Measurements from ENCODE around the gene KCNH1. TPM values are rescaled to one million over a fixed set of nuclear protein-coding genes. Genes with fewer than 3 reads are reported as not detected.

The KCNH1 gene
- total RNA-seq, 1 donor from 2014 or later, result 6.3 TPM

DNA sequence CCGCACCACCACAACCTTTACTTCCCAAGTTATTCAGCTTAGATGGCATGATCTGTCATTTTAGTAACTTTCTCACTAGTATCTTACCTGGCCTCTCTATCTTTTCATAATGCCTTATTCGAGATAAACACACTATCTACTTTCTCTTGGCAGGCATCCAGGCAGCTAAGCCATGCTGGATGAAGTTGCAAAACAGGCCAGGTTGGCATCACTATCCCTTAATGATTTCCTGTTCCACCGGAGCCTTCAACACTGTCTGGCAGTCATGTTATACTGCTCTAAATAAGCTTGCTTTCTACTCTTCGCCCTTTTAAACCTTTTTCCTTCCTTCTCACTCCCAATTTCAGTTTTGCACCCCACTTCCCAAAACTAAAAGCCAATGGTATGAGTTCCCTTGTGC is 12.0 kb upstream of the KCNH1 start:
- Mint-ChIP-seq H3K27me3 (ENCODE audit: low read depth) (peaks cover 3% of the 10 kb centered on the region), H3K9me3 (ENCODE audit: low read depth) (peaks cover 8% of the 10 kb centered on the region), H3K36me3 (ENCODE audit: low read depth) (peaks cover 9% of the 10 kb centered on the region), H3K4me1 (ENCODE audit: low read depth) (peaks cover 3% of the 10 kb centered on the region), H3K4me3 (ENCODE audit: unreplicated experiment) (no peak overlapping the region), H3K27ac (ENCODE audit: unreplicated experiment) (no peak overlapping the region)
- DNase-seq (ENCODE audit: low spot score), result no peak
- TF ChIP-seq, protein P1, sequence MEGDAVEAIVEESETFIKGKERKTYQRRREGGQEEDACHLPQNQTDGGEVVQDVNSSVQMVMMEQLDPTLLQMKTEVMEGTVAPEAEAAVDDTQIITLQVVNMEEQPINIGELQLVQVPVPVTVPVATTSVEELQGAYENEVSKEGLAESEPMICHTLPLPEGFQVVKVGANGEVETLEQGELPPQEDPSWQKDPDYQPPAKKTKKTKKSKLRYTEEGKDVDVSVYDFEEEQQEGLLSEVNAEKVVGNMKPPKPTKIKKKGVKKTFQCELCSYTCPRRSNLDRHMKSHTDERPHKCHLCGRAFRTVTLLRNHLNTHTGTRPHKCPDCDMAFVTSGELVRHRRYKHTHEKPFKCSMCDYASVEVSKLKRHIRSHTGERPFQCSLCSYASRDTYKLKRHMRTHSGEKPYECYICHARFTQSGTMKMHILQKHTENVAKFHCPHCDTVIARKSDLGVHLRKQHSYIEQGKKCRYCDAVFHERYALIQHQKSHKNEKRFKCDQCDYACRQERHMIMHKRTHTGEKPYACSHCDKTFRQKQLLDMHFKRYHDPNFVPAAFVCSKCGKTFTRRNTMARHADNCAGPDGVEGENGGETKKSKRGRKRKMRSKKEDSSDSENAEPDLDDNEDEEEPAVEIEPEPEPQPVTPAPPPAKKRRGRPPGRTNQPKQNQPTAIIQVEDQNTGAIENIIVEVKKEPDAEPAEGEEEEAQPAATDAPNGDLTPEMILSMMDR (IDR thresholded peaks at IDR 0.05), result no peak

DNA sequence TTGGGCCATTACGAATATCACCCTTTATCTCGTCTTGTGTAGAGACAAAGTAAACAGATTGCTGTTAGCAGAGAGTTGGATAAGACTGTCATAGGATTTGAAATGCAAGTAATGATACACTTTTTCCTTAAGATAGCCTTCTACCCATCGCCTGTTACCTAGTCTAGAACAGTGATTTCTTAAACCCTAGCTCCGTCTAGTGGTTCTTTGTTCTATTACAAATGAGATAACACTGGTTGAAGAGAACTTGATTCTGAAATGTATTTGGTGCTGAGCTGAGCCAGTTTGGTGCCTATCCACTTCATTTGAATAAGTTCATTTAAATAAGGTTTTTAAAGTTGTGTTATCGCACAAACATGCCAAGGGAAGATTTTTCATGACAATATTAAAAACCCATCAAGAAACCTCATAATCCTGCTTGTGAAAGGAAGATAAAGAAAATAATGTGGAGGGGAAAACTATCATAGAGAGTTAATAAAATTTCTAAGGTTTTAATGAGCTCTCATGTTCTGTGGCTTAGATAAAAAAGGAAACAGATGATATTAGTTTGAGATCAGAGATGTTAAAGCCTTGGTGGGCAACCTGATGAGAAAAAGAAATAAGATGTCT is 1.5 kb upstream of the KCNH1 start:
- Mint-ChIP-seq H3K27ac (ENCODE audit: unreplicated experiment) (no peak overlapping the region), H3K4me3 (ENCODE audit: unreplicated experiment) (no peak overlapping the region), H3K27me3 (ENCODE audit: low read depth) (no peaks in the 10 kb centered on the region), H3K36me3 (ENCODE audit: low read depth) (peaks cover 6% of the 10 kb centered on the region), H3K9me3 (ENCODE audit: low read depth) (peaks cover 6% of the 10 kb centered on the region), H3K4me1 (ENCODE audit: low read depth) (peaks cover 23% of the 10 kb centered on the region)
- TF ChIP-seq, protein P1 (IDR thresholded peaks at IDR 0.05), result peak; percentile 92
- DNase-seq (ENCODE audit: low spot score), result no peak

DNA sequence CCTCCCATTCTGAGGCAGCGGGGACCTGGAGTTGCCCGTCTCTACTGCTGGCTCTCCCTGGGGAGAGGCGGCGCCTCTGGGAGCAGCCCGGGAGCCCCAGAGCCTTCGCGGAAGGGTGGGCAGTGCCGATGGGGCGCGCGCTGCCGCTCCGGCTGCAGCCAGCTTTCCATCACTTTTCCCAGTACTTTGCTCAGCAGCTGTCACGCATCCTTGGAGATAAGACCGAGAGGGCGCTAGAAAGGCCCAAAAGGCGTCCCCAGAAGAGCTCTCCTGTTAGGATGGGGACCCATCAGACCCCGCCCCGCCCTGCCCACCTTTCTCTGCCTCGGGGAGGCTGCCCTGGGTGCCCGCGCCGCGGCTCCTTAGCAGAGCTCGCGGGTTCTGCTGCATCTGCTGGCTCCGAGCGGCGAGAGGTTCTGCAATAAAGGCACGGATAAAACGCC is 534 bp downstream of the KCNH1 start:
- Mint-ChIP-seq H3K4me3 (ENCODE audit: unreplicated experiment) (peak overlapping the region; percentile 85), H3K4me1 (ENCODE audit: low read depth) (peaks cover 23% of the 10 kb centered on the region), H3K27me3 (ENCODE audit: low read depth) (no peaks in the 10 kb centered on the region), H3K9me3 (ENCODE audit: low read depth) (no peaks in the 10 kb centered on the region), H3K36me3 (ENCODE audit: low read depth) (no peaks in the 10 kb centered on the region), H3K27ac (ENCODE audit: unreplicated experiment) (peak overlapping the region; percentile 79)
- TF ChIP-seq, protein P1 (IDR thresholded peaks at IDR 0.05), result no peak
- no peak for DNase-seq (ENCODE audit: low spot score)

DNA sequence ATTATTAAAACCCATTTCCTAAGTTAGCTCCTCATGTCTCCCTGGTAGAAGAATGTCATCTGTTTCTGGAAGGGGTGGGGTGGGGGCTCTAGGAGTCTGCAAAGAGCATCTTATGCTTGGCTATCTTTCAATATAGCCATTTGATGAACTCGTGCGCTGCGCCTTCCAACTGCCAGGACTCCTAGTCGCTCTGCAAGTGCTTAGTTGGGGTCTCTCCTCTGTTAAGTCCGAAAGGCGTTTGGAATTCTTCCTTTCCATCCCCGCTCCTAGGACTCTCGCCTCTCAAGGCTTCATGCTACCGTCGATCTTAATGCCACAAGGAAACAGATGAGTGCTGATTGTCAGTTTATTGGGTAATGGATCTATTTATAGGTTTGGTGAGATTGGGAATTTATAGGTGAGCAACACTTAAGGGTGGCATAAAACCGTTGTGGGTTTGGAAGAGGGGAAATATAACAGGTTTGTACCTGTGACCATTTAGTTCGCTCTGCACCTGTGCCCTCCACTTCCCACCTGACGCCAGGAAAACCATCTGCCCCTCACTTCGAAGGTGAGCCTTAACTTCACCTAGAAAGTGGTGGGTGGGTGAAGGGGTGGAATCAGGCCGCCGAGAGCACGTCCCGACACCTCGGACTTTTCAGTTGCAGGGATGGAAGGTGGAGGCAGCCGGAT is 1.1 kb downstream of the KCNH1 start:
- Mint-ChIP-seq H3K9me3 (ENCODE audit: low read depth) (no peaks in the 10 kb centered on the region), H3K4me3 (ENCODE audit: unreplicated experiment) (peak overlapping the region; percentile 85), H3K36me3 (ENCODE audit: low read depth) (no peaks in the 10 kb centered on the region), H3K4me1 (ENCODE audit: low read depth) (peaks cover 23% of the 10 kb centered on the region), H3K27me3 (ENCODE audit: low read depth) (no peaks in the 10 kb centered on the region), H3K27ac (ENCODE audit: unreplicated experiment) (no peak overlapping the region)
- TF ChIP-seq, protein P1 (IDR thresholded peaks at IDR 0.05), result no peak
- DNase-seq (ENCODE audit: low spot score), result no peak

DNA sequence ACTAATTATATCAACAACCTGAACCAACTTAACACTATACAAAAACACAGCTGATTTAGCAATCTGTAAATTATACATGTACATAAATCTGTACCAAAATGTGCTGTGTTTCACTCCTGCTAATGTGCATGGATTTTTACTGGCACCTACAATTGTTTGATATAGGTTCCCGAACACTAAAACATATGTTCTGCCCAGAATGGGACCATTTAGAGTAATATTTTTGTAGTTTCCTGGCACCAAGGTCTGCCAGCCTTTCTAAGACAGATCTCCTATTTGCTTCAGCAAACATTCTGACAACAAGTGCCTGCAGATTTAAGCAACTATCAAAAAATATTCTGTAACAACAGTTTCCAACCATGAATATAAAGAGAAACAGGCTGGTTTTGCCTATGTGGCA is 4.2 kb downstream of the KCNH1 start:
- Mint-ChIP-seq H3K36me3 (ENCODE audit: low read depth) (no peaks in the 10 kb centered on the region), H3K4me3 (ENCODE audit: unreplicated experiment) (no peak overlapping the region), H3K27me3 (ENCODE audit: low read depth) (no peaks in the 10 kb centered on the region), H3K9me3 (ENCODE audit: low read depth) (no peaks in the 10 kb centered on the region), H3K27ac (ENCODE audit: unreplicated experiment) (no peak overlapping the region), H3K4me1 (ENCODE audit: low read depth) (peaks cover 40% of the 10 kb centered on the region)
- no peak for DNase-seq (ENCODE audit: low spot score)
- TF ChIP-seq, protein P1 (IDR thresholded peaks at IDR 0.05), result no peak
